Measurements from ENCODE around the gene NKX6-2.

DNA sequence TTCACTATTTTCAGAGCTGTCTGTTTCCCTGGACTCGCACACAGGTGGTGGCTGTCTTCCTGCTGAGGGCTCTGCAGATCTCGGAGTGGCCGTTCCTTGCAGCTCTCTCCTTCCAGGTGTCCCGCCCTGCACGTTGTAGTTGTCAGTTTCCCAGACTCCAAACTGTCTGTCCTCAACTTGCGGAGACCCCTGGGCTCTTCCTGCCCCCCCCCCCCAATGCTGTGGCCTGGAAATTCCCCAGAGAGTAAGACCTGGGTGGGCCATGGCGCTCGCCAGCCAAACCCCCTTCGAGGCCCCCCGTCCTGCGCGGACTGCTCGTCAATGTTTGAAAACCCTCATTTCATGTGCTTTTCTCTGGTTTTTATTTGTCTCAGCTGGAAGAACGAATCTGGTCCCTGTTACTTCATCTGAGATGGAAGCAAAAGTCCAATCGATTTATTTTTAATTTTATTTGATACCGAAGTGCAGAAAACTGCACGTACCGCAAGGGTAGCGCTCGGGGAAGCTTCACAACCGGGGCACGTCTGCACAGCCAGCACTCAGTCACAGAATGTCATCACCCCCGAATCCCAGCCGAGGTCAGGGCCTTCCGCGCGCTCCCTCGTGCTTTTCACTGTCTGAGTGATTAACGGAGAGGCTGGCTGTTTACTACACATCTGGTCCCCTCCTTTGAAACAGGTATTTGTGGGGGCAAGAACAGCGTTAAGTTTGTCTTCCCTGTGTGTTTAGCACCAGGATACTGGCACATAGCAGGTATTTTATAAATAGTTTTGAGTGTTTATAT is 46.4 kb upstream of the NKX6-2 start:
- TF ChIP-seq, protein P1, sequence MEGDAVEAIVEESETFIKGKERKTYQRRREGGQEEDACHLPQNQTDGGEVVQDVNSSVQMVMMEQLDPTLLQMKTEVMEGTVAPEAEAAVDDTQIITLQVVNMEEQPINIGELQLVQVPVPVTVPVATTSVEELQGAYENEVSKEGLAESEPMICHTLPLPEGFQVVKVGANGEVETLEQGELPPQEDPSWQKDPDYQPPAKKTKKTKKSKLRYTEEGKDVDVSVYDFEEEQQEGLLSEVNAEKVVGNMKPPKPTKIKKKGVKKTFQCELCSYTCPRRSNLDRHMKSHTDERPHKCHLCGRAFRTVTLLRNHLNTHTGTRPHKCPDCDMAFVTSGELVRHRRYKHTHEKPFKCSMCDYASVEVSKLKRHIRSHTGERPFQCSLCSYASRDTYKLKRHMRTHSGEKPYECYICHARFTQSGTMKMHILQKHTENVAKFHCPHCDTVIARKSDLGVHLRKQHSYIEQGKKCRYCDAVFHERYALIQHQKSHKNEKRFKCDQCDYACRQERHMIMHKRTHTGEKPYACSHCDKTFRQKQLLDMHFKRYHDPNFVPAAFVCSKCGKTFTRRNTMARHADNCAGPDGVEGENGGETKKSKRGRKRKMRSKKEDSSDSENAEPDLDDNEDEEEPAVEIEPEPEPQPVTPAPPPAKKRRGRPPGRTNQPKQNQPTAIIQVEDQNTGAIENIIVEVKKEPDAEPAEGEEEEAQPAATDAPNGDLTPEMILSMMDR (IDR thresholded peaks at IDR 0.05; ENCODE audit: low read depth, low read length) = no peak
- no peak for TF ChIP-seq EZH2phosphoT487 (IDR thresholded peaks at IDR 0.05; ENCODE audit: low read depth)

All from OCI-LY3 (cell line).